Natural killer cell (primary cell): Measurements from ENCODE around the gene TTC7B. TPM values are rescaled to one million over a fixed set of nuclear protein-coding genes. Genes with fewer than 3 reads are reported as not detected.

Source experiments
- ATAC-seq, 3 donors: fragments of 150-1000 bp in 2 of 3; fragments of 200-7000 bp in 1 of 3; cut with Tn5 transposase; 1 replicate in 1 of 3; 2 replicates in 2 of 3; pipeline ENCODE4 v1.10.0; 2021; ENCODE audit warnings: mild to moderate bottlenecking in 2 of 3, moderate library complexity in 2 of 3
- DNase-seq, 2 donors: peaks; one replicate each; pipeline versions ENCODE4 v3.0.0 to v3.0.0-alpha.2; 2013 to 2021; ENCODE audit warnings: mixed read lengths in 1 of 2
- H3K27ac ChIP-seq: one replicate; pipeline ENCODE4 v1.5.1; 2013; ENCODE audit warnings: mild to moderate bottlenecking, low read length
- H3K27me3 ChIP-seq: one replicate; pipeline ENCODE4 v1.6.1; 2013; ENCODE audit warnings: low read length; ENCODE audit not compliant: control insufficient read depth, insufficient read depth
- H3K36me3 ChIP-seq: one replicate; pipeline ENCODE4 v1.6.1; 2013; ENCODE audit warnings: low read length; ENCODE audit not compliant: control insufficient read depth, insufficient read depth
- H3K4me1 ChIP-seq: one replicate; pipeline ENCODE4 v1.6.1; 2013; ENCODE audit warnings: low read length; ENCODE audit not compliant: control insufficient read depth, insufficient read depth
- H3K4me3 ChIP-seq: one replicate; pipeline ENCODE4 v1.5.1; 2013; ENCODE audit warnings: low read length
- H3K9me3 ChIP-seq: one replicate; pipeline ENCODE4 v1.6.1; 2013; ENCODE audit warnings: low read length; ENCODE audit not compliant: control insufficient read depth, insufficient read depth
- H3K27ac Mint-ChIP-seq, 2 donors: one replicate each; pipeline ENCODE4 v1.8.0; 2022; ENCODE audit warnings: mild to moderate bottlenecking in 2 of 2, mixed read lengths in 2 of 2, moderate library complexity in 1 of 2
- H3K27me3 Mint-ChIP-seq, 2 donors: one replicate each; pipeline ENCODE4 v1.8.0; 2022; ENCODE audit warnings: low read depth in 2 of 2, mixed read lengths in 2 of 2
- H3K36me3 Mint-ChIP-seq: one replicate; pipeline ENCODE4 v1.8.0; 2022; ENCODE audit warnings: mixed read lengths
- H3K4me1 Mint-ChIP-seq, 2 donors: one replicate each; pipeline ENCODE4 v1.8.0; 2022; ENCODE audit warnings: mixed read lengths in 2 of 2
- H3K4me3 Mint-ChIP-seq: one replicate; pipeline ENCODE4 v1.8.0; 2022; ENCODE audit warnings: mild to moderate bottlenecking, moderate library complexity, mixed read lengths
- H3K9me3 Mint-ChIP-seq, 2 donors: one replicate each; pipeline ENCODE4 v1.8.0; 2022; ENCODE audit warnings: mixed read lengths in 2 of 2
- WGBS: methylation state at CpG from one replicate; pipeline ENCODE4 v1.1.7; 2013; ENCODE audit warnings: missing lambda C conversion rate; ENCODE audit not compliant: insufficient coverage; 5-methylcytosine and 5-hydroxymethylcytosine counted together
- intact Hi-C: fragments of 100-400 bp; cut with micrococcal nuclease; formaldehyde crosslinking; loops from one replicate; pipeline ENCODE4 v1.14.2; 2022
- total RNA-seq, 4 donors: library from RNA; stranded (reverse); fragments of 120-200 nt in 1 of 4; gene quantifications; one replicate each; pipeline versions ENCODE4 v1.2.3 to v1.2.4, GENCODE V29; 2013 to 2022
- TF ChIP-seq, protein P1 (sequence below): fragments of 200-600 bp; IDR thresholded peaks from one replicate; pipeline ENCODE4 v1.8.0; 2022; ENCODE audit warnings: antibody characterized with exemption

The TTC7B gene
- total RNA-seq, 3 donors from 2014 or later (not counting 1 experiment from before 2014, with no cell fraction given) = 1.7 to 17.2 (median 5.9) TPM

- intact Hi-C loops = no loop called here
- WGBS = 93% methylated on average over 17 of the region's 17 CpGs
- no peaks in the 10 kb centered on the region for H3K27me3 ChIP-seq
- Mint-ChIP-seq H3K4me1 (no peaks in the 10 kb centered on the region), H3K27ac (no peak overlapping the region), H3K27me3 (peaks cover 0 to 6% of the 10 kb centered on the region in 2 donors), H3K4me3 (no peak overlapping the region), H3K9me3 (no peaks in the 10 kb centered on the region), H3K36me3 (no peaks in the 10 kb centered on the region)
- no peaks in the 10 kb centered on the region for H3K4me1 ChIP-seq
- no peak overlapping the region for H3K27ac ChIP-seq
- no peaks in the 10 kb centered on the region for H3K9me3 ChIP-seq
- no peak overlapping the region for H3K4me3 ChIP-seq
- no peak for ATAC-seq
- no peak for DNase-seq
- no peaks in the 10 kb centered on the region for H3K36me3 ChIP-seq
- TF ChIP-seq, protein P1, sequence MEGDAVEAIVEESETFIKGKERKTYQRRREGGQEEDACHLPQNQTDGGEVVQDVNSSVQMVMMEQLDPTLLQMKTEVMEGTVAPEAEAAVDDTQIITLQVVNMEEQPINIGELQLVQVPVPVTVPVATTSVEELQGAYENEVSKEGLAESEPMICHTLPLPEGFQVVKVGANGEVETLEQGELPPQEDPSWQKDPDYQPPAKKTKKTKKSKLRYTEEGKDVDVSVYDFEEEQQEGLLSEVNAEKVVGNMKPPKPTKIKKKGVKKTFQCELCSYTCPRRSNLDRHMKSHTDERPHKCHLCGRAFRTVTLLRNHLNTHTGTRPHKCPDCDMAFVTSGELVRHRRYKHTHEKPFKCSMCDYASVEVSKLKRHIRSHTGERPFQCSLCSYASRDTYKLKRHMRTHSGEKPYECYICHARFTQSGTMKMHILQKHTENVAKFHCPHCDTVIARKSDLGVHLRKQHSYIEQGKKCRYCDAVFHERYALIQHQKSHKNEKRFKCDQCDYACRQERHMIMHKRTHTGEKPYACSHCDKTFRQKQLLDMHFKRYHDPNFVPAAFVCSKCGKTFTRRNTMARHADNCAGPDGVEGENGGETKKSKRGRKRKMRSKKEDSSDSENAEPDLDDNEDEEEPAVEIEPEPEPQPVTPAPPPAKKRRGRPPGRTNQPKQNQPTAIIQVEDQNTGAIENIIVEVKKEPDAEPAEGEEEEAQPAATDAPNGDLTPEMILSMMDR = no peak
Measured at GRCh38 chr14:90578283-90578985, 237.8 kb downstream of the TTC7B start.

- no peaks in the 10 kb centered on the region for H3K9me3 ChIP-seq
- H3K4me1 ChIP-seq = no peaks in the 10 kb centered on the region
- TF ChIP-seq, protein P1 = no peak
- H3K4me3 ChIP-seq = no peak overlapping the region
- no peaks in the 10 kb centered on the region for H3K36me3 ChIP-seq
- peaks cover 0 to 6% of the 10 kb centered on the region in 2 donors for H3K27me3 Mint-ChIP-seq
- H3K36me3 Mint-ChIP-seq = no peaks in the 10 kb centered on the region
- no peak overlapping the region for H3K27ac Mint-ChIP-seq
- no peaks in the 10 kb centered on the region for H3K4me1 Mint-ChIP-seq
- H3K27me3 ChIP-seq = no peaks in the 10 kb centered on the region
- H3K27ac ChIP-seq = no peak overlapping the region
- 78% methylated on average over 18 of the region's 18 CpGs for WGBS
- ATAC-seq (peak in 2 of 3 donors; percentile 30 to 63), DNase-seq (no peak)
- intact Hi-C loops = no loop called here
- no peaks in the 10 kb centered on the region for H3K9me3 Mint-ChIP-seq
- H3K4me3 Mint-ChIP-seq = no peak overlapping the region
Measured at GRCh38 chr14:90577661-90578282, 238.5 kb downstream of the TTC7B start.

DNA sequence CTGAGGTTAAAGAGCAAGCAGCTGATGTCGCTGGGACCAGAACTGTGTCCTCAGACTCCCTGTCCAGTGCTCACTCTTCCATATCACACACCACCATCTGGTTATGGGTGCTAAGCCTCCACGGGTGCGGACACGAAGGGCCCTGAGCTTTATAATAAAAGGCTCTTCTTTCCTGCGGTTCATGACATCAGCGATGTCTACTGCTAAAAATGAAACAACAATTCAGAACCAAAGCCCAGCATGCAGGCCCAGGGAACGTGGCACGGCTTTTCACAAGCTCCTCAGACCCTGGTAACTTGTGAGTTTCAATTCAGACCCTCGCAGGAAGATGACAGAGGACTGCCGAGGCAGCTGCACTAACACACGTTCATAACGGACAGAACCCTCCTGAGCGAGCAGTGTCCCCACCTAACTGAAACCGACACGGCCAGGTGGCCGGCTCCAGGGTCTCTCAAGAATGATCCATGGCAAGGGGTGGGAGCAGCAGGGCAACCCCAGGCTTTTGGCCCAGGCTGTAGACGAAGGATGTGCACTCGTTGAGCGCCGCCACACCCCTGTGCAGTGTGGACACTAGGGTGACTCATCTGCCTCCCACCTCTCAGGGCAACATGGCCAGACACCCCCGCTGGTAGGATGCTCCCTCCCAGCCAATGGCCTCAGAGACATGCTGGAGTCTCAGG, 239.1 kb downstream of the TTC7B start:
- H3K9me3 Mint-ChIP-seq = no peaks in the 10 kb centered on the region
- TF ChIP-seq, protein P1 = no peak
- DNase-seq (no peak), ATAC-seq (no peak)
- no peaks in the 10 kb centered on the region for H3K4me1 Mint-ChIP-seq
- no peak overlapping the region for H3K27ac Mint-ChIP-seq
- intact Hi-C loops = no loop called here
- 90% methylated on average over 21 of the region's 21 CpGs for WGBS
- H3K4me3 Mint-ChIP-seq = no peak overlapping the region
- no peaks in the 10 kb centered on the region for H3K36me3 Mint-ChIP-seq
- peaks cover 0 to 6% of the 10 kb centered on the region in 2 donors for H3K27me3 Mint-ChIP-seq
- Histone ChIP-seq H3K27me3 (no peaks in the 10 kb centered on the region), H3K27ac (no peak overlapping the region), H3K36me3 (no peaks in the 10 kb centered on the region), H3K9me3 (no peaks in the 10 kb centered on the region), H3K4me3 (no peak overlapping the region), H3K4me1 (no peaks in the 10 kb centered on the region)
